HG02642 (cell line): ENCODE results near the gene KCNJ6.

ENCODE experiments used
- ATAC-seq: cut with Tn5 transposase; IDR thresholded peaks from one replicate; pipeline ENCODE4 v1.9.1; 2021; ENCODE audit warnings: mild to moderate bottlenecking; ENCODE audit not compliant: unreplicated experiment, poor library complexity

KCNJ6 gene

DNA sequence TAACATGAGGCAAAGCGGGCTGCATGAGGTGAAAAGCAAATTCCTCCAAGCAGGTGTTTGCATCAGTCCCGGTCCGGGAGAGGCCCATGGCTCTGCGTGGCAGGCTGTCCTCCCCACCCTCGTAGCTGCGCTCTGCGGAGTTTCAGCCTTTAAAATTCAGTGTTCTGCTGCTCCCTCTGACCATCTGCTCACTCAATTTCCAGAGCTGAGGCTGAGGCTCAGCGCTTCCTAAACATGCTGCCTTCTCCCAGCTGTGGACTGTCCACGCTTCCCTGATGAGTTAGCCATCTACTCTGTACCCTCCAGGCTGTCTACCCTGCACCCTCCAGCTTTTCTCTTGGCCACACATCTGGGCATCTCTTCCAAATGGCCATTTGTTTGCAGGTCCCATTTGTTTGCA, 87.7 kb downstream of the KCNJ6 start:
- no peak for ATAC-seq

DNA sequence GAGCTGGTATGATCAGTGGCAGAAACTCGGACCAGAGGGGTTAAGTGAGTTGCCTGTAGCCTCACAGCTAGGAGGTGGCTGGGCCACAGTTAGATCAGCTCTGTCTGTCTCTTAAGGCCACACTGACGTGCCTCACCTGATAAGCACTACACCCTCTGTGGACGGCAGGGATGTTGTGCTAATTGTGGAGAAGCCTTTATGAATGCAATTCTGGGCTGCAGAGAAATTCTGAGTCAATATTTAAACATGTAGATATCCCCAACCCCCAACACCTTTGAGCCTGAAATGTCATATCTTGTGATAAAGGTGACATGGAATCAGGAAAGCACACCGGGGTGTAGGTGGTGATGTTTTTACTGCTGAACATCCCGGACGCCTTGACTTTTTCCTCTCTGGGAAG, 88.3 kb downstream of the KCNJ6 start:
- no peak for ATAC-seq

DNA sequence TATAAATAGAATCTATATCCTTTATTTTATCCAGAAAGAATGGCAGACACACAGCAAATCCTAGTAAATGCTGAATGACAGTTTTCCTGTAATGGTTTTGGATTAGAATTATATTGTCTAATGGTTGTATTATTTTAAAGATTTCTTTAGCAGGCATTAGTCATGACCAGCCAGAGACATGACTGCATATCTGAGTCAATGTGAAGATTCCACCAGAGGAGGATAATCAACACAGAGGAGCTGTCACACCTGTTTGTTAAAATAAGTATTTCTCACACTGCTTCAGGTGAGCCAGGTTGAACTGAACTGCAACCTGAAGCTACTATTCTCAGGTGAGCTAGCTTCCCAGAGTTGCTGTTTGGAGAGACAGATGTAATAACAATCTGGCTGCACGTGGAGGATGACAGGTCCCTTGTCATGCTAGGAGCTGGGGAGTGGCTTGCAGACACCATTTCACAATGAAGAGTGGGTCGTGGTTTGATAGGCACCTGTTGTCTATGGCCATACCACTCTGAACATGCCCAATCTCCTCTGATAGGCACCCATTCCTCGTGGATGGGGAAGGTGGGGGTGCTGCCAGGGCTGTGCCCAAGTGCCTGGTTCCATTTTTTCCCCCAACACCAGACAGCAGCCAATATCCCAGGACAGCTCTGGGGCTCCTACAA, 94.3 kb downstream of the KCNJ6 start:
- ATAC-seq, result no peak

DNA sequence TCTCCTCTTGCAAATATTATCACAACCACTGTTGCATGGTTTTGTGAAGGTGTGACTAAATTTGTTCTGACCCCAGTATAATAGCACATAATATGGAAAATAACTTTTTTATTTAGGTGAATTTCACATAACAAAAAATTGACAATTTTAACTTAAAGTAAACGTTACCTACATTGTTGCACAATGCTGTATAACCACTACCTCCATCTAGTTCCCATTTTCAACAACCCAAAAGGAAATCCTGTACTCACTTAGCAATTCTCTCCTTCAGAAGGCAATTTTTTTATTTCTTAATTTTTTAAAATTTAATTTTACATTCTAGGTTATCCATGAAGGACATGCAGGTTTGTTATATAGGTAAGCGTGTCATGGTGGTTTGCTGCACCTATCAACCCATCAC, 95.2 kb downstream of the KCNJ6 start:
- no peak for ATAC-seq

DNA sequence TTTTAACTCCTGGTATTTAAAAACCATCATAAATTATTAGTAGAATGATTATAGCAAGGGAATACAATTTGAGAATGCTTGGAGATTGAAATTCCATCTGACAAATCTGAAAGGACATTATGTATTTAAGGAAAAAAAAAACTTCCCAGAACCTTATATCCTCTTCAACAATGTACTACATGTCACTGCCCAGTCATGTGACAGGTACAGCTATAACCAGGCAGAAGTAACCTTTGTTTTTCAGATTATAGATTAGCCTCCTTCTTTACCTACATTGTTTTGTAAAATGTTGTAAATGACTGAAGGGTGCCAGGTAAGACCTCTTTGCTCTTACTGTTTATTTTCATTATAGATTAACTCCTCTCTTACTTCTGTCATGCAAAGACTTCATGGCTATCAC, 96.9 kb downstream of the KCNJ6 start:
- no peak for ATAC-seq

DNA sequence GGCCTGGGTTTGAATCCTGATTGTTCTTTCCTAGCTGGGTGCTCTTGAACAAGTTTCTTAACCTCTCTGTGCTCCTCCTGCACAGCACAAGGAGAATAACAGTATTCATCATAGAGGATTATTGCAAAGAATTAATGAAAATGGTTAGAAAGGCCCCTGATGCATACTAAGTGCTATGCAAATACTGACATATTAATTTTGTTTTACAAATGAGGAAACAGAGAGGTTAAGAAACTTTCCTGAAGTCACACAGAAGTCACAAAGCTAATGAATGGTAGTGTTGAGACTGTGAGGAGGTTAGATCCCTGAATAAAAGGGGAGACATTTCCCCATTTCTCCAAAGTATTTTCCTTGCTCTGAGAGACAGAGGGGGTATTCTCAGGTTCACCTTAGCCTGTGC, 99.0 kb downstream of the KCNJ6 start:
- no peak for ATAC-seq

DNA sequence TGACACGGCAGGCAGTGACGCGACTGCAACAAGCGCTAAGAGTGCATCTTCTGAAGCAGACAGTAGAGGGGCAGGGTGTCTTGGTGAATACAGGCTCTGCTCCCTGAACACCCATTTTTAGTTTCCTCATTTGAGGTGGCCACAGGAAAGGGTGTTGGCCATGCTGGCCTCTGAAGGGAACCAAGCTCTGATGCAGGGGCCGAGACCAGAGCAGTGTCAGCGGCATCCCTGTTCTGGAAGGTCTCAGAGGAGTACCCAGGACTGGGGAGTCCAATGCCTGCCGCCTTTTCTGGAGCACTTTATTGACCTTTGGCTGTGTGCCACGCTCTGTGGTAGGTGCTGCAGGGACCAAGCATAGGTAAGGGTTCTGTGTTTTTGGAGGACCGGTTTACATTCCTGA, 100.4 kb downstream of the KCNJ6 start:
- no peak for ATAC-seq

DNA sequence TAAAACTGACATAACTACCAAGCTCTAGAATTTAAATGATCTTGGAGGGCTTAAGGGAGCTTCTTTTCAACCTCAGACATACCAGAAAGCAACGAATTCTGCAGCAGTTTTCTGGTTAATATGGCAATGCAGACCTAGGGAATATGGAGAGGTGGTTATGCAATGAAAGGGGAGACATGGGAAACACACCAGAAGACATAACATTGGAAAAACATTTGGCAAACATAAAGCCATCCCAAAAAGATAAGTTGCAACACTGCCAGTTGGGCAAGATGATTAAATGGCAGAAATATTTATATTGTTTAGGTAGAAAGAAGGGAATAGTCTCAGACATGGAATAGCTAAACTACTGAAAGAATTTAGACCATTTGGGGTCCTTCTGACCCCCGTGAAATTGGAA, 104.5 kb downstream of the KCNJ6 start:
- no peak for ATAC-seq

DNA sequence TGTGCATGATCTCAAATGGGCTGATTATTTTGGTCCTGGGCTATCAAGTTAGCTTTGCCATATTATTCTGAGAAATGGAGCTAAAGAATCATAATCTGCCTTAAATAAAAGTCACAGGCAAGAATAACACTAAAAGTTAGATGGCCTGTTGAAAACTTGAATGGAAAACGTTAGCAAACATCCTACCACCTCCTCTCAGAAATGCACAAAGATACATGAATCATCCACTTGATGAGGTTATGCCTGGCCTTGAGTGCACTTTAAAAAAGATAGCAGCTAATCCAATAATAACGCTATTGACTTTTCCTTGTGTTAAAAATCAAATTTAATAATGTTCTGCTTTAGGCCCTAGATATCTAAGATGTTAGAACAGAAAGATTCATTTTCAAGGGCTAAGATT, 108.0 kb downstream of the KCNJ6 start:
- ATAC-seq, result no peak

DNA sequence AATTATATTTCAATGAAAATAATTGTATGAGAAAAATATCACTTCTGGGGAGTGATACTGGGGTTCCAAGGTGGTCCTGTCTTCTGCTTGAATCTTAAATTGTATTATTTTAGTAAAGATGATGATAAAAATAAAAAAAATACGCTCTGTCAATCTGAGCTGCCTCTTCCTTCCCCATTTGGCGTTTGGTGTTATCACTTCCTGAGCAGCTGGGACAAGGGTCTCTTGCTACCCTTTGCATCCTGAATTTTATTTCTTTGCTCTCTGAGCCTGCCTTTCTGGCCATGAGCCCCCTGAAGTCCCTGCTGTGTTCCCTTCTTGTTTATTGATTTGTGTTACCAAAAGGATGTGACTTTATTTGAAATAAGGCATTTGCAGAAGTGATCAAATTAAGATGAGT, 111.0 kb downstream of the KCNJ6 start:
- no peak for ATAC-seq

DNA sequence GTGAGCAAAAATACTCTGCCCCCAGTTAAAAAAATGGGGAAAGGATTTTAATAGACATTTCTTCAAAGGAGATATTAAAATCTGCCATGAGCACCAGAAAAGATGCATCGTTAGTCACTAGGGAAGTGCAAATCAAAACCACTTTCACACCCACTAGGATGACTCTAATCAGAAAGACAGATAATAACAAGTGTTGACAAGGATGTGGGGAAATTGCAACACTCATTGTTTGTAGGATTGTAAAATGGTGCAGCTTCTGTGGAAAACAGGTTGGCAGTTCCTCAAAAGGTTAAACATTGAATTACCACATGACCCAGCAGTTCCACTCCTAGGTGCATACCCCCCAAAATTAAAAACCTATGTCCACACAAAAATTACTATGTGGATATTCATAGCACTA, 112.3 kb downstream of the KCNJ6 start:
- no peak for ATAC-seq

DNA sequence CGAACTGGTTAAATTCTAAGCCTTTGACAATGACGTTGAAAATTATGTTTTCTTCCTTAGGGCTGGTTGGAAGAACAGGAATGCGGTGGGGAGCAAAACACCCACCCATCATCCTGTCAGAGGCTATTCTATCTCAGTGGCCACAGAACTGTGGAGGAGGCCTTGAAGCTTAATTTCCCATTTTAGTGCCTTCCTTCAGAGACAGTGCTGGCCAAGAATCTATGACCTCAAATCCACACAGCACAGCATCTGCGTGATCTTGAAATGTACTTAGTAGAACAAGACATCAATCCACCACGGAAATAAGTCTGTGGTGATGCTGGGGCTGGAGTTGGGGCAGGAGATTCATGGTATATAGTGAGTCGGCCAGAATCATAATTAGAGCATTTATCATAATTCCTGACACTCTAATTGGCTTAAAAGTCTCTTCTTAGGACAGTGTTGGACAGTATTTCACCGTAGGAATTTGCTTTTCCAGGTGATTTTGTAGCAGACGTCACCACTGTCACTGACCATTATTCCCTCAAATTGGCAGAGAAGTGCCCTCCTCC, 113.1 kb downstream of the KCNJ6 start:
- ATAC-seq, result no peak

DNA sequence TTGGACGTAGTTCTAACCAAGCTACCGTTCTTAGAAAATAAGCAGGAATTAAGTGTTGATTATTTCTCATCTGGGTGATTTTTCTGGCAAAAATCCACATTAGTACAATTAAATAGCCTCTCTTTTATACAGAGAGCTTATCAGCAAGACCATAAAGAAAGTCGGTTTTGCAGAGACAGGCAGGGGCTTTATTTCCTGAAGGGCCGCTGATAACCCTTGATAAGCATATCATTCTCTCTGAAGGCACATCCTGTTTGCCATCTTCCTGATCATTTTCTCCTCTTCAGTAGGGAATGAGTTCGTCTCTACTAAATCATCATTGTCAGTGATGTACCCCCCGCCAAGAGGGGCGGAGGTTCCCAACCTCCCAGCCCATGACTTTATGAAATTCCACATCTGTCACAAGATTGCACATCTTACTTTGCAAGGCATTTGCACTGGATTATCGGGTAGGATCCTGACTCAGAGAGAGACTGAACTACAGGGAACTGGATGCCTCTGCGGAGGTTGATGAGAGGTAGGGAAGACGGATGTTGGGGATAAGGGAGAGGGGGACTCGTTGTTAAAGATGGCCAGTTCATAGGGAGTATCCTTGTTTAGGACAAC, 115.7 kb downstream of the KCNJ6 start:
- no peak for ATAC-seq

DNA sequence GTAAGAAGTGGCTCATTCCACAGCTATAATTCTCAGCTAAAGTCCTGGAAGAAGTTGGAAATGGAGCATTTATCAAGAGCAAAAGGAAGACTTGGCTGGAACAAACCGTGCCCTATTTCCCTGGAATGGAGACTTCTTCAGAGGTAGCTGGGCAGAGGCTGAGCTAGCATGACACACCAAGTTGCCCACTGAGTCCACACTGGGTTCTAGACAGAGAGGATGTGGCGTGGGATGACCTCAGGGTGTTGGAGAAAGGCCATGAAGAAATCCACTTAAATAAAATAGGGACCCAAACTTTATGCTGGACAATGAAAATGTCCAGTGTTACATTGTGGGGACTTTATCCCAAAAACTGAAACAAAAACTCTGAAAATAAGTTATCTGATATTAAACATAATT, 116.2 kb downstream of the KCNJ6 start:
- ATAC-seq, result no peak

DNA sequence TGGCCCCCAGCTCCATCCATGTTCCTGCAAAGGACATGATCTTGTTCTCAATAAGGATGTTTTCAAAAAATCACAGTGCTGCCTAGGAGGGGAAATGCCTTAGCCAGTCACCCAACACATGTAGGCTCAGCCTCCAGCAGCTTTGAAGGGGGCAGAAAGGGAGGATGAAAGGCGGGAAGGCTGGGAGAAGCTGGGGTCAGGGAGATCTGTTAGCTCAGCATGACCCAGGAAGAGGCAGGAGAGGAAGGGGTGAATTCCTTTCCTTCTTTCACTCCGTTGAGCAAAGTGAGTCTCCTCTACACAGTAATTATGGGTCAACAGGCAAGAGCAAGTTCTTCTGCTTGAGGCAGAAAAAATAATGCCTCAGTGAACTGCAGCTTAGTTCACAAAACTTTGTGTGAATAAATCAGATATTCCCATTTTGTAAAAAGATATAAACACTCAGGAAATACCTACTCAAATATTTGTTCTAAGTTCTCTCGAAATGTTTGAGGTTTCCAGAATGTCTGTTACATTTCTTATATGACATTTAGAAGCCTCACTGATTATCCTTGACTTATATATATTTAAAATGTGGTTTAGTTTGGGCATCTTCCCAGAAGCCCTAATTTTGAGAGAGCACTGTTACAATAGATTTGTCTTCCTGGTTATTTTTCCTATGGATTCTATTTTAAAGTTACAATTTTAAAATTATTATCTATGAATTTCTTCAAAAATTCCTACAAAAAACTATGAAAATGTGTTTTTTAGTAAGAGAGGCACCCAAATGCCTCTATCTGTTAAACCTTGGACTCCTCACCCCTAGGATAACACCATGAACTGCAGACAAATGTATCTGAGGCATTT, 116.8 kb downstream of the KCNJ6 start:
- ATAC-seq, result no peak

DNA sequence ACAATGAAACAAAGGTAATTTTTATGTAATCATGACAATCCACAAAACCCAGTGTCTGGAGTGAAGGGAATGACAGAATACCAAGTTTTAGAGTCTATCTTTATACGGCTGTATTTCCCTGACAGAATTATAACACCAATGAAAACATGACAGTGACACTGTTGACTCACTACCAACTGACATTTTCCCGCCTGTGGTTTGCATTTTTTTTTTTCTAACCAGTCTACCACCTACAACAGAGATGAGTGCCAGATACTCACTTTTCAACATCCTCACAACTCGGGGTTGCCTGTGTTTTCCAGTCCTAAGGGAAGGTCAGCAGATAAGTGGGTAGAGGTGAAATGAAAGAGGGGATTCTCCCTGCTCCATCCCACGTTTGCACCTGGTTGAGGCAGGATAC, 118.9 kb downstream of the KCNJ6 start:
- ATAC-seq, result no peak

DNA sequence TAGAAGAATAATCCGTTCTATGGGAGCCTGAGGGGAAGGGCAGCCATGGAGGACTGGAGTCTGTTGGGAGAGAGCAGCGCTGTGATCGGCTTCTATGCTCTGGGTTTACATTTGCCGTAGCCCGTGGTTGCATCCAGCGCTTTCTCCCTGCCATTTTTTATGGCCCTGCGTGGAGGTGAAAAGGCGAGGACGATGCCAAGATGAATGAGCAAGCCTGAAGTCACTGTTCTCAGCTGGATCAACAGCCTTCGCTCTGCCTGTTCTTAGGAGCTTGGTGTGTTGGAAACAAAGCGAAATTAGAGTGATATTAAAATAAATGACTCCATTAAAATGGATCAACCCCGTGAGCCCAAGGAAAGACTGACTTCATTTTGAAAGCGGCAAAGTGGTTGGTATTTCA, 120.2 kb downstream of the KCNJ6 start:
- ATAC-seq, result no peak

DNA sequence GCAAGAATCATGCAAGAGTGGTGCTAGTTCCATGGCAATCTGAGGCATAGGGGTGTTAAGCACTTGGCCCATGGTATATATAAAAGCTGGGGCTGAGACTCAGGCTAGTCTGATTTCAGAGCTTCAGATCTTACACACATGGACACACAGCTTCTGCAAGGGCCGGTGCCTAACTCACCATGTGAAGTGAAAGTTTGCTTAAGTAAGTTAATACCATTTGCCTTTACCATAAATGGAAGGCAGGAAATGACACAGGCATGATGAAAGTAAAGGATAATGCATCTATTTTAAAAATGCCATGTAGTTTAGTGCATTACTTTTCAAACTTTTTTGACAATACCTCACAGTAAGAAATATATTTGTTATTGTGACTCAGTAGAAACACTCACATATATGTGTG, 122.6 kb downstream of the KCNJ6 start:
- no peak for ATAC-seq

DNA sequence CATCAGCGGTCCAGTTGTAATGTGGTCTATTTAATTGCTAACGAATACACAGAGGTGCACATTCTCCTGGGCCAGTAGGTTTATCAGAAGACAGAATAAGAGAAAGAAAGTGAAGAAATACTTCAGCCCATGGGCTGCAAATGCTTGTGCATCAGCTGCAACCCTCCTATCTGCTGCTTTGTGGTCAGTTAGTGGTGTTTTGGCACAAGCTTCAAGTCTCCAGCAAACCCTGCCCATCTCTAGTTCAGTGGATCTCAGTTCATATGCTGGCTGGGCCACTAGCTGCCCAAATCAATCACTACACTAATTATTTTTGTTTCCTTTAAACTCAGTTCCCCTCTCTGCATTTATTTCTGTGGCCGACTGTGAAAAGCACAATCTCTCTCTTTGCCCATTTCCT, 124.2 kb downstream of the KCNJ6 start:
- ATAC-seq, result no peak

DNA sequence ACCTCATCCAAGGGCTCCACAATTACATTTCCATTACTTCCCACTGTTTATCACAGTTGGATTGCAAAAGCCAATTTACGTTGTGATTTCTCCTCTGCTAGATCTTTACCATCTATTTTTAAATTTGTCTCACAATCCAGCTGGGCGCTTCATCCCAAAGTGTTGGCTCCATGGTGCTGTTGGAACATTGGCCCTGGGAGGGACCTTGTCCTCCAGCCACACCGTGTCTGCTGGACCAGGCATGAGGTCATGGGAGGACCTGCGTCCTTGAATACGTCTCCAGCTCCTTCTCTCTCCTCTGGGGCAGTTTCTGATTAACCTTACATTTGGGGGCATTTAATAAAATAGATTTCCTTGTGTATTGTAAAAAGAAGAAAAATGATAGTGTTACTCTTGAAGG, 125.4 kb downstream of the KCNJ6 start:
- ATAC-seq, result no peak

DNA sequence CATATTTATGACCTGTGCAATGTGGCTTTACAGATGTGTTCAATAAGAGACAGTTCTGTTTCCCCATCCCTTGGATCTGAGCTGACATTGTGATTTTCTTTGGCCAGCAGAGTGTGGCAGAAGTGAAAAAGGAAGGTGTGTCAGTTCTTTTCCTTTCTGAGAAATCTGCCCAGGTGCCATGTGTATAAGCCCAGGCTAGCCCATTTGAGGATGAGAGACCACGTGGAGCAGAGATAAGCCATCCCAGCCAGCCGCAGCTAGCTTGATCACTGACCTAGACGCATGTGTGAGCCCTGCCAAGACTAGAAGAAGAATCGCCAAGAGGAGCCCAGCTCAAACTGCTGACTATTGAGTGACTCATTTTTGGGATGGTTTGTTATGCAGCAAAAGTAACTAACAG, 127.8 kb downstream of the KCNJ6 start:
- ATAC-seq, result no peak
